ENCODE data around the gene NCR3LG1. TPM values are rescaled to one million over a fixed set of nuclear protein-coding genes. Genes with fewer than 3 reads are reported as not detected.
A peak's percentile ranks its signal among the peaks of the same experiment; 100 is the strongest.

NCR3LG1 gene
- total RNA-seq, 1 donor from 2014 or later = 2.6 TPM

GRCh38 chr11:17410606-17411379 is 59.2 kb downstream of the NCR3LG1 start:
- peaks cover 5% of the 10 kb centered on the region for H3K27me3 ChIP-seq (ENCODE audit: control insufficient read depth, insufficient read depth, low read length)
- DNase-seq (ENCODE audit: low read depth) (no peak), FAIRE-seq (peak; percentile 87)
- no peak overlapping the region for H3K4me3 ChIP-seq (ENCODE audit: low read depth, low read length)
- TF ChIP-seq CTCF (IDR thresholded peaks at IDR 0.05; ENCODE audit: insufficient read depth, low read length, severe bottlenecking) = no peak
- H3K36me3 ChIP-seq (ENCODE audit: control insufficient read depth, insufficient read depth, low read length) = no peaks in the 10 kb centered on the region

DNA sequence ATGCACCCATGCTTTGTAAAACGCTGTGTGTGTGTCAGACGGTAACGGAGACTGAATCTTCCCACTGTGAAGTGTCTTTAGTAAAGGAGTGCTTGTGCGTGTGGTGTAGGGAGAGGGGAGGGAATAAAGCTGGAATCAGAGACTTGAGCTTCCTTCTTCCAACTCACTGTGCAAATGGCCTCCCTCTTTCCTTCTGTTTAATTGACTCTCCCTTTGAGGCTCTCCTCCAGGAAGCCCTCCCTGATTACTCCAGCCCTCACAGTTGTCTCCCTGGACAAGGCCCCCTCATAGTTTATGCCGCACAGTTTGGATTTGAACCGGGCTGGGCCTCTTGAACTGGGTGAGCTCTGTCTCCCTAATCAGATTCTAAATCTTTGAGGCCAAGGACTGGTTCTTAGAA is 59.8 kb downstream of the NCR3LG1 start:
- H3K4me3 ChIP-seq (ENCODE audit: low read depth, low read length) = no peak overlapping the region
- H3K27me3 ChIP-seq (ENCODE audit: control insufficient read depth, insufficient read depth, low read length) = peaks cover 5% of the 10 kb centered on the region
- no peak for TF ChIP-seq CTCF (IDR thresholded peaks at IDR 0.05; ENCODE audit: insufficient read depth, low read length, severe bottlenecking)
- DNase-seq (ENCODE audit: low read depth) = no peak
- FAIRE-seq = no peak
- H3K36me3 ChIP-seq (ENCODE audit: control insufficient read depth, insufficient read depth, low read length) = no peaks in the 10 kb centered on the region

- DNase-seq (ENCODE audit: low read depth) (no peak), FAIRE-seq (no peak)
- H3K27me3 ChIP-seq (ENCODE audit: control insufficient read depth, insufficient read depth, low read length) = peaks cover 5% of the 10 kb centered on the region
- H3K36me3 ChIP-seq (ENCODE audit: control insufficient read depth, insufficient read depth, low read length) = no peaks in the 10 kb centered on the region
- H3K4me3 ChIP-seq (ENCODE audit: low read depth, low read length) = no peak overlapping the region
- no peak for TF ChIP-seq CTCF (IDR thresholded peaks at IDR 0.05; ENCODE audit: insufficient read depth, low read length, severe bottlenecking)
Observed at GRCh38 chr11:17412488-17413180, 61.0 kb downstream of the NCR3LG1 start.

- H3K27me3 ChIP-seq (ENCODE audit: control insufficient read depth, insufficient read depth, low read length) = peaks cover 5% of the 10 kb centered on the region
- no peak for TF ChIP-seq CTCF (IDR thresholded peaks at IDR 0.05; ENCODE audit: insufficient read depth, low read length, severe bottlenecking)
- DNase-seq (ENCODE audit: low read depth) = no peak
- H3K36me3 ChIP-seq (ENCODE audit: control insufficient read depth, insufficient read depth, low read length) = no peaks in the 10 kb centered on the region
- H3K4me3 ChIP-seq (ENCODE audit: low read depth, low read length) = no peak overlapping the region
- FAIRE-seq = no peak
Observed at GRCh38 chr11:17413414-17414316, 62.1 kb downstream of the NCR3LG1 start.

- TF ChIP-seq CTCF (IDR thresholded peaks at IDR 0.05; ENCODE audit: insufficient read depth, low read length, severe bottlenecking) = no peak
- H3K36me3 ChIP-seq (ENCODE audit: control insufficient read depth, insufficient read depth, low read length) = no peaks in the 10 kb centered on the region
- H3K4me3 ChIP-seq (ENCODE audit: low read depth, low read length) = no peak overlapping the region
- peaks cover 5% of the 10 kb centered on the region for H3K27me3 ChIP-seq (ENCODE audit: control insufficient read depth, insufficient read depth, low read length)
- FAIRE-seq (no peak), DNase-seq (ENCODE audit: low read depth) (no peak)
Observed at GRCh38 chr11:17414317-17414737, 62.7 kb downstream of the NCR3LG1 start.
